ENCODE measurements around the gene OR51B6. TPM values are rescaled to one million over a fixed set of nuclear protein-coding genes. Genes with fewer than 3 reads are reported as not detected.

OR51B6 gene
- total RNA-seq (2022; extraction: Qiagen RNA extraction; ENCODE audit: low read depth) = not detected in 5 replicates

GRCh38 chr11:5351208-5351607 lies at the start of gene OR51B6:
Gene OR51B6, plus strand, starts transcription at chr11:5351508. Its CDS starts 0 bp downstream, at chr11:5351508.

GRCh38 chr11:5301846-5302245 lies 49.5 kb upstream of the OR51B6 start, which contains the start of gene OR51B4:
Gene OR51B4, minus strand, starts transcription at chr11:5301946. Its CDS starts 0 bp downstream, at chr11:5301946.

GRCh38 chr11:5324197-5324596 lies 27.1 kb upstream of the OR51B6 start, which contains the start of gene OR51B2:
Gene OR51B2, minus strand, starts transcription at chr11:5324297. Its CDS starts 0 bp downstream, at chr11:5324297.

GRCh38 chr11:5343474-5344335 lies 7.6 kb upstream of the OR51B6 start, which contains the start of gene OR51B5:
Gene OR51B5, minus strand, starts transcription at chr11:5343524. Its CDS starts 0 bp downstream, at chr11:5343524.

GRCh38 chr11:5383576-5383975 lies 32.3 kb downstream of the OR51B6 start, which contains the start of gene OR51M1:
Gene OR51M1, plus strand, starts transcription at chr11:5383812. Its CDS starts 5,587 bp downstream, at chr11:5389399.

Other genes starting within 250 kb of the OR51B6 start
- gene OR52A5, start 213.2 kb upstream of the OR51B6 start, total RNA-seq (2022; extraction: Qiagen RNA extraction; ENCODE audit: low read depth) = not detected in 5 replicates
- not detected in 5 replicates for gene OR52A1, start 196.8 kb upstream of the OR51B6 start, total RNA-seq (2022; extraction: Qiagen RNA extraction; ENCODE audit: low read depth)
- not detected in 5 replicates for gene OR51V1, start 150.8 kb upstream of the OR51B6 start, total RNA-seq (2022; extraction: Qiagen RNA extraction; ENCODE audit: low read depth)
- gene HBB, start 124.4 kb upstream of the OR51B6 start, total RNA-seq (2022; extraction: Qiagen RNA extraction; ENCODE audit: low read depth) = not detected in 5 replicates
- gene HBD, start 117.0 kb upstream of the OR51B6 start, total RNA-seq (2022; extraction: Qiagen RNA extraction; ENCODE audit: low read depth) = not detected in 5 replicates
- not detected in 5 replicates for gene HBG1, start 101.7 kb upstream of the OR51B6 start, total RNA-seq (2022; extraction: Qiagen RNA extraction; ENCODE audit: low read depth)
- gene HBG2, start 96.7 kb upstream of the OR51B6 start, total RNA-seq (2022; extraction: Qiagen RNA extraction; ENCODE audit: low read depth) = not detected in 5 replicates
- 0.09 to 0.78 TPM (median 0.23 TPM) in 4 of 5 replicates, not detected in the other for gene HBE1, start 81.6 kb upstream of the OR51B6 start, total RNA-seq (2022; extraction: Qiagen RNA extraction; ENCODE audit: low read depth)
- gene OR51B4, start 49.6 kb upstream of the OR51B6 start, total RNA-seq (2022; extraction: Qiagen RNA extraction; ENCODE audit: low read depth) = not detected in 5 replicates
- not detected in 5 replicates for gene OR51B2, start 27.2 kb upstream of the OR51B6 start, total RNA-seq (2022; extraction: Qiagen RNA extraction; ENCODE audit: low read depth)
- gene OR51B5, start 8.0 kb upstream of the OR51B6 start, total RNA-seq (2022; extraction: Qiagen RNA extraction; ENCODE audit: low read depth) = 0.03 TPM in 1 of 5 replicates, not detected in the others
- gene OR51M1, start 32.3 kb downstream of the OR51B6 start, total RNA-seq (2022; extraction: Qiagen RNA extraction; ENCODE audit: low read depth) = not detected in 5 replicates
- gene OR51Q1, start 70.6 kb downstream of the OR51B6 start, total RNA-seq (2022; extraction: Qiagen RNA extraction; ENCODE audit: low read depth) = not detected in 5 replicates
- gene OR51I1, start 90.0 kb downstream of the OR51B6 start, total RNA-seq (2022; extraction: Qiagen RNA extraction; ENCODE audit: low read depth) = not detected in 5 replicates
- gene OR51I2, start 97.8 kb downstream of the OR51B6 start, total RNA-seq (2022; extraction: Qiagen RNA extraction; ENCODE audit: low read depth) = not detected in 5 replicates
- not detected in 5 replicates for gene OR52D1, start 137.2 kb downstream of the OR51B6 start, total RNA-seq (2022; extraction: Qiagen RNA extraction; ENCODE audit: low read depth)
- gene UBQLN3, start 158.4 kb downstream of the OR51B6 start, total RNA-seq (2022; extraction: Qiagen RNA extraction; ENCODE audit: low read depth) = not detected in 5 replicates
- 0.08 to 0.20 TPM in 2 of 5 replicates, not detected in the others for gene UBQLNL, start 165.2 kb downstream of the OR51B6 start, total RNA-seq (2022; extraction: Qiagen RNA extraction; ENCODE audit: low read depth)
- not detected in 5 replicates for gene OR52H1, start 197.0 kb downstream of the OR51B6 start, total RNA-seq (2022; extraction: Qiagen RNA extraction; ENCODE audit: low read depth)
- not detected in 5 replicates for gene OR52B6, start 229.4 kb downstream of the OR51B6 start, total RNA-seq (2022; extraction: Qiagen RNA extraction; ENCODE audit: low read depth)
- gene TRIM6, start 245.1 kb downstream of the OR51B6 start, total RNA-seq (2022; extraction: Qiagen RNA extraction; ENCODE audit: low read depth) = 10.8 to 14.1 TPM (median 11.6 TPM) in 5 replicates

All from A549 treated with CpdA at 1 μM for 4 hours (cell line).